NCI-H82 (cell line): Measurements from ENCODE around the gene WBP2.

ENCODE experiments used
- DNase-seq: peaks from one replicate; lab custom pipeline; 2025; lab: John Stamatoyannopoulos, UW

The WBP2 gene

DNA sequence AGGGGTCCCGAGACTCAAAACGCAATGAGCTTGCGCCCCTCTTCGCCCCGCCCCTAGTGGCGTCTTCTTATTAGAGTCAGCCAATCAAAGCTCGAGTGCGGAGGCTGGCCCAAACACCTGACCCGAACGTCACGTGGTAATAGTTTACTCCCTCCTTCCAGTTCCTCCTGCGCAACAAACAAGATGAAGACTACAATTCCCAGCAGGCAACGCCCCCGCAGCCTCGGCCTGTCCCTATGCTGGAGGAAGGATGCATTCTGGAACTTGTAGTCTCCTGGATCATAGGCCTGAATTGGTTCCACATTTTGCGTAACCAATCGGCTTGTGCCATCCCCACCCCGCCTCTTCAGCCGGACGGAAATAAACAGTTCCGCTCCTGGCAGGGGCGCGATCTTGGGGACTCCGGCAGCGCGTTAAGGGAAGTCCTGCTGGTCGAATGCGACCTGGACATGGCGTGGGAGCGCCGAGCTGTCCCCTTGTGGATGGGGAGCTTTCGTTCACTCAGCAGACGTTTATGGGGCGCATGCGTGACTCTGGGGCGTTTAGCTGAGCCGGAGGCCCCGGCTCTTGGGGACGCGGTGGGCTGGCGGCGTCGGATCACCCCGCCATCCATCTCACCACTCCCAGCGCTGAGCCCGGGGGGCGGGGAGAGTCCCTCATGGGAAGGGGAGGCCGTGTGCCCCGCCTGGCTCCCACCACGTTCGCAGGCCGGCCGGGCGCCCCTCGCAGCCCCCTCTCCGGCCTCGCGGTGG lies at the start of gene WBP2:
Gene WBP2, minus strand, starts transcription at position 26 of the 752 bp plus-strand sequence. CDS start 38 bp downstream, outside the sequence.
- peak; percentile 100 for DNase-seq

GRCh38 chr17:75902406-75902805 lies 47.3 kb upstream of the WBP2 start:
- DNase-seq = no peak

DNA sequence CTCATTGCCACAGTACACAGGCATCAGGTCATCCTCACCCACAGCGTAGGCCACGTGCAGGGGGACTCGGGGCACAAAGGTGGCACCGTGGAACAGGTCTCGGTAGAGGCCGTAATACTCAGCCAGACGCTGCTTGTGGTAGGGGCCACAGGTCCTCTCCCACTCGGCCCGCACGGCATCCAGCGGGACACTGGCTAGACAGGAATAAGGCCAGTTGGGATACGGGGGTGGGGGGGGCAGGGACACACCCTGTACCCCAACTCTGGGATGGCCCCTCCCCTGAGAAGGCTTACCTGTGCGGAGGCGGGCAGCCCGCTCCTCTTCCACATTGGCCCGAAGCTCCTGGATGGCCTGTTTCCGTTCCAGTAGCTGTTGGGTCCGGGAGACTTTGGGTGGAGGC lies 46.6 kb upstream of the WBP2 start:
- DNase-seq = no peak

DNA sequence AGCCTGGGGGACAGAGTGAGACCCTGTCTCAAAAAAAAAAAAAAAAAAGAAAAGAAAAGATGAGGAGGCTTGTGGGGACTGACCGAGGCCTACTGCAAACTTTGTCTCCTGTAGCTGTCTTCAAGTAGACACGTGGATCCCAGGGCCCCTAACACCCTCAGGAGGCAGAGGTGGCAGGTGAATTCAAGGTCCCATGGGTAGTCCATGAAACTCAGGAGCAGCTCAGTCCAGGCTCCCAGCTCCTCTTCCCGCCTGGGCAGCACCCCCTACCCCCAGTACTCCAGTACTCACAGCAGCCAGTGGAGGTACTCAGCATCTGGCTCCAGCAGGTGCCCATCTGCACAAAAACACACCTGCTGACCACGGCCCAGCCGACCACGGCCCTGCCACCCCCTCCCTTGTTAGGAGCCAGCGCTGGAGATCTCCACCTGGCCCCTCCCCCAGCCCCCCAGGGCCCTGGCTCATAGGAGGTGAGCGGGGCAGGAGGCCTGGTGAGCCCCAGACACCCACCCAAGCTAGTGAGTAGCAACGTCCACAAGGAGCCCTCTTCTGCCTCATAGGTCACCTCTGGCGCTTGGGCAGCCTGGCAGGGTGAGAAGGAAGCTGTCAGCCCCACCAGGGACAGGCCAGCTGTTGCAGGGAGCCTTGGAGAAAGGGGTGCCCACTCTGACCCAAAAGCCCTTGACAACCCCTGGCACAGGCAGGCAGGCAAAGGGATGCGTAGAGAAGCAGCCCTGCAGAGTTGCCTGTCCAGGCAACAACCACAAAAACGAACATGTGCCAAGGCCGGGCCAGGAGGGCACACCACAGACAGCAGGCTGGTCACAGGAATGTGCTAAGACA lies 45.8 kb upstream of the WBP2 start:
- no peak for DNase-seq

- no peak for DNase-seq
These were observed 44.8 kb upstream of the WBP2 start for GRCh38 chr17:75899767-75900468.

DNA sequence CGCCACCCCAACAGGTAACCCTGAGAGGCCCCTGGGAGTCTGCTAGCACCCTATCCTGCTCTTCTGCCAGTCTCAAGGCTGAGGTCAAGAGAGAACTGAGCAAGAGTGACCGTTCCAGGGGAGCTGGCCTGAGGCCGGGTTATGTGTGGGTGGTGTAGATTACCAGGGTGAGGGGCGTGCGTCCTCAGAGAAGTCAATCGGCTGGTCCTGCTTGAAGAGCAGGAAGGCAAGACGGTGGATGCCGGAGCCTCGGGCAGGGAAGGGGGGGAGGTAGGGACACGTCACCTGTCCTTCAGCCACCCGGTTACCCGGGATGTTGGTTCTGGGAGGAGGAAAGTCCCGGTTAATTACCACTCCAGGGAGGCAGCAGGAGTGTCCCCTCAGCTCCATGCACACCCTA lies 44.2 kb upstream of the WBP2 start:
- no peak for DNase-seq

DNA sequence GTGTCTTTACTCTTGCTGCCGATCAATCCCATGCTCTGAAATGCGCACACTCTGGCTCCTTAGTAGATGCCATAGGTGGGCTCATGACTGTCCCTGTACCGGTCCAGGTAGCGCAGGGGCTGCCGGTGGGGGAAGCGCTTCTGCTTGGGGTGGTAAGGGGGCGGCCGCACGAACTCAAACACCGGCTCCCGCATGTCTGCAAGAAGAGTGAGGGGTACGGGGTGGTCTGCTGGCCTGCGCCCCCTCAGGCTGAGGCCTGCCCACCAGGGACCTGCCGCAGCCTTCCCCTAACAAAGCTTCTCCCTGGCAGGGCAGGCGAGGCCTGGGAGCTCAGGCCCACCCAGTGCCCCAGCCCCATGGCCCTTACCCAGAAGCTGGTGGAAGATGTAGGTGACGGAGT lies 43.7 kb upstream of the WBP2 start:
- DNase-seq = no peak

DNA sequence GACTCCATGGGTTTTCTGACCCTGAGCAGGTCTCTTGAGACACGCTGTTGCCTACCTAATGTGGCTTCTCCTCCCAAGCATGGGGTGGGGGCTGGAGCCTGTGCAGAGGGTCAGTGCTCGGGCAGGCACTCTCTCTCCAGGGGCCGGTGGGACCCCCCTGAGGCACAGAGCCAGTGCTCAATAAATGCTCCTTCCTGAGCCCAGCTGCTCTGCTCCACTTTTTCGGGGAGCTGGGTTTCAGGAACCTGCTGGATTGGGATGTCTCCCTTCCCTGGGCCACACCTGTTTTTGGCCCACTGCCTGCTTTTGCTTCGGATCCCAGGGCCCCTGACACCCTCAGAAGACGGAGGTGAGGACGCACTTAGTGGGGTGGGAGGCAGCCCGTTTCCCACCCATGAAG lies 42.9 kb upstream of the WBP2 start:
- no peak for DNase-seq

DNA sequence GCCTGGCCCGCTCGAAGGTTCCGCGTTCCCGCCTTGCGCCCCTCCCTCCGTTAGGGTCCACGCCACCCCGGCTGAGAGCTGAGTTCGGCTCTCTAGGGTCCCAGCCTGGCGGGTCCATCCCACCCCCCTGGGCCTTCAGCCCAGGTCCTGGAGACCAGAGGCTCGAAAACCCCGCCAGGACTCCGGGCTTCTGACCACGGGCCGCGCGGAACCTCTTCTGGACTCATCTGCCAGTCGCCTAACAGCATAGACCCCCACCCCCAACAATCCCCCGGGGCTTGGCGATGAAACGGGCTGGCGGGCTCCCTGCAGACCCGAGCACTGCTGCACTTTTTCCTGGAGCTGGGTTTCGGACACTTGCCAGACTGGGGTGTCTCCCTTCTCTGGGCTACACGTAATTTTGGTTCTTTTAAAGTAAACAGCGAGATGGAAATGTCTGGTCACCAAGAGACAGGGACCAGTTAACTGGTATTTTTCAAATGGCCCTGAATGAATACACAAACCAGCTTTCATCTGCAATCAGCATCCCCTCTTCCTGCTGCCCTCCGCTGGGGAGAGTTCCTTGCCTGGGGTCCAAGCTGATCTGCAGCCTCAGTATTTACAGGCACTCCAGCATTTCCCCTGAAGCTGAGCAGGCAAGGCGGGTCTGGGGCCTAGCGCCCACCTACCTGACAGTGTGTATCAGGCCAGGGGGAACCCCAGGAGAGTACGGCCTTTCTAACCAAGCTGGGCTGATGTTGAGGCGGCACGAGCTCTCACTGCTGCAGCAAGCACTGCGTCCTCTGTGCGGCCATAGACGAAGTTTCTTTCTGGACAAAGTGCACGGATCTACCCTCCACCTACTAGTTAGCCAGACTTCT lies 42.3 kb upstream of the WBP2 start:
- DNase-seq = no peak

DNA sequence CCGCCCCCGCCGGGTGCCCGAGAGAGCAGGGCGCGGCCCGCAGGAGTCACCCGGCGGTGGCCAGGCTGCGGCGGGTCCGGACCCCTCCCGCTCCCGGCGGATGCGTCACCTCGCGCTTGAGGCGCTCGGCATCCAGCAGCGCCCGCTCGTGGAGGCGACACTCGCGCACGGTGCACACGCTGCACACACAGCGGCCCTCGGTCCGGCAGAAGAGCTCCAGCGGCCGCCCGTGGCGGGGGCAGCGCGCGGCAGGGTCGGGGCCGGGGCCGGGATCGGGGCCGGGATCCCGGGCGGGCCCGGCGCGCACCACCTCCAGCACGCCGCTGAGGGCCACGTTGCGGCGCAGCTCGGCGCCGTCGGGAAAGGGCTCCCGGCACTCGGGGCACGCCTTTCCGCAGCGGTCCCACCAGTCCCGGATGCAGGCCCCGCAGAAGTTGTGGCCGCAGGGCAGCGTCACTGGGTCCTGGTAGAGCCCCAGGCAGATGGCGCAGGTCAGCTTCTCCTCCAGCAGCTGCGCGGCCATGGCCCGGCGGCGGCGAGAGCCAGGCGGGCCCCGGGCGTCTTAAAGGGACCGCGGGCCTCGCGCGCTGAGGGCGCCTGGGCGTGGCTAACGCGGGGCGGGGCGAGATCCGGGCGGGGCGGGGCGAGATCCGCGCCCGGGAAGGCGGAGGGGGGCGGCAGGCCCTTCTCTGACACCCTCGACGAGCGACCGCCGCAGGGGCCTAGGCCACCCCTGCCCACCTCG lies 41.5 kb upstream of the WBP2 start, which contains the start of gene TRIM65:
Gene TRIM65, minus strand, starts transcription at position 537 of the 745 bp plus-strand sequence. Its CDS starts 14 bp downstream, at position 523.
- peak; percentile 90 for DNase-seq

GRCh38 chr17:75895370-75896155 lies 40.4 kb upstream of the WBP2 start:
- DNase-seq = peak; percentile 72

GRCh38 chr17:75894049-75894733 lies 39.1 kb upstream of the WBP2 start:
- DNase-seq = peak; percentile 33

DNA sequence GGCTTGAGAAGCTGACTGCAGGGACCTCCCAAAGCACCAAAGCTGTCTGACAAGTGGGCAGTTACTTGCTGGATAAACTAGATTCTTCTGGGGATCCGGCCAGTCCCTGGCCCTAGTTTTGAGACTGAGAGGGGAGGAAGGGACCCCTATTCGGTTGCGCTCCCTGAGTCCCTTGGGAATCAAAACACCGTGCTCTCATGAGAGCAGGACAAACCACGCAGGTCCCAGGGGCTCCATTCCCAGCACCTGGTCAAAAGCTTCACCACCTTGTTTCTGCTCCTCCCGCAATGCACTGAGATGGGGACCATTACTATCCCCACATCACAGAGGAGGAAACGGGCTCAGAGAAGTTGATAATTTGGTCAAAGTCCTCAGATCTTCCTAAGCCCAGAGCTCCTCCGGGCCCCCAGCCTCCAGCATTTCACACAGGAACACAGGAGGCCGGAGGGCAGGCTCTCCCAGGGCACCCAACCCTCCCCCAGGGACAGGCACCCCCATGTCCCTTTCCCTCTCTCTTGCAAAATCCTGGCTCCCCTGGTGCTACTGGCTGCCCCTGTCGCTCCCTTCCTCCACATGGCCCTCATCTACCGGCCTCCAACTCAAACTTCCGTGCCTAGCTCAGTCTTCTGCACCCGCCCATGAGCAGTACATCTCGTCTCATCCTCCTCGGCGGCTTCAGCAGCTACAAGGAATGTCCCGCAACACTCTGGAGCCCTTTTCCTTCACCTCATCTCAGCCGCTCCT lies 38.3 kb upstream of the WBP2 start:
- DNase-seq = no peak

- DNase-seq = no peak
These were observed 37.6 kb upstream of the WBP2 start for GRCh38 chr17:75892556-75893224.

- DNase-seq = peak; percentile 56
These were observed 36.7 kb upstream of the WBP2 start for GRCh38 chr17:75891605-75892555.

GRCh38 chr17:75891022-75891604 lies 36.0 kb upstream of the WBP2 start:
- peak; percentile 86 for DNase-seq

GRCh38 chr17:75889454-75889853 lies 34.3 kb upstream of the WBP2 start:
- DNase-seq = no peak
